NT2/D1 (cell line): ENCODE data around the gene ATP8B4.

Experiments
- SUZ12 ChIP-seq: IDR thresholded peaks from 2 replicates; pipeline ENCODE4 v1.6.1; 2011; ENCODE audit not compliant: insufficient read length, insufficient read depth; ENCODE audit errors: extremely low read depth
- YY1 ChIP-seq: IDR thresholded peaks from 2 replicates; pipeline ENCODE4 v1.6.1; 2011; ENCODE audit not compliant: insufficient read length, insufficient read depth
- ZNF274 ChIP-seq: IDR thresholded peaks from 2 replicates; pipeline ENCODE4 v1.6.1; 2011; ENCODE audit warnings: mild to moderate bottlenecking, low read depth, low read length

DNA sequence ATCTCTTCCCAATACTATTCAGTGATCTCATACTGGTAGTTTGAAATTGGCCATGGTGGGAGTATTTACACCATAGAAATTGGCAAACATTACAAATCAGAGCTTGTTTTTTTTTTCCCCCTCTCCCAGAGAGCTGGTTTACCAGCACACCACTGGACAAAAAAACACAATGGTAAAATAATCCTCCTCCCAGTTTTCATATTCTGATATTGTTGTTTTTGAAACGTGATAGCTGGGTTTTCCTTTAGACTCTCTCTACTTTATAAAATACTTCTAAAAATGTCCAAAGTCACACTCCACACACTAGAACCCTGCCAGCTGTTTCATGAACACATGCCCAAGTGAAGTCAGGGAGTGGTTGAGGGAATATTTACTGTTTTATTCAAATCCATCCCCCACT, 310.7 kb downstream of the ATP8B4 start:
- TF ChIP-seq YY1 (no peak), ZNF274 (no peak), SUZ12 (no peak)
